PC-9 (cell line): Measurements from ENCODE around the gene VAC14.

Source experiments
- CTCF ChIP-seq: fragments of 200-600 bp; sonication (generic); conservative IDR thresholded peaks from 2 replicates; pipeline ENCODE4 v1.6.1; 2017; ENCODE audit warnings: mixed run types, antibody characterized with exemption, mild to moderate bottlenecking, moderate library complexity
- EZH2 ChIP-seq: fragments of 200-600 bp; sonication (generic); IDR thresholded peaks from 2 replicates; pipeline ENCODE4 v1.8.0; 2017; ENCODE audit warnings: antibody characterized with exemption, low read depth

DNA sequence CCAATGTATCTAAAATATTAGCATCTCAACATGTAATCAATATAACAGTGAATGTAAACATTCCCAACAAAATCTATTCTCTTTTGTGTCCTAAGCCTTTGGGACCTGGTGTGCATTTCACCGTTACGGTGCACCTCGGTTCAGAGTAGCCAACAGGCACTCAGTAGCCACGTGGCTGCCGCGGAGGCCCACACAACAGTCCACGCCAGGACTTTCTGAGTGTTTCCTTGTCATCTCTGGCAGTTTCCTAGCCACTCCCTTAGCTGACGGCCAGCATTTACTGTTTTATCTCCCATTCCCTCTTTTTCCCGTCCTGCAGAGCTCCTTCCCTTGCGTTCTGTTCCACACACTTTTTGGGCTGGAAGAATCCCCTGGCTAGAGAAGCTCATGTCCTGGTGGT is 36.3 kb downstream of the VAC14 start:
- TF ChIP-seq CTCF = no peak
- no peak for TF ChIP-seq EZH2
